K562 (cell line): ENCODE data around the gene MEA1. TPM values are rescaled to one million over a fixed set of nuclear protein-coding genes. Genes with fewer than 3 reads are reported as not detected.

Source experiments
- ELF4 ChIP-seq: fragments of 450-650 bp; formaldehyde crosslinking; IDR thresholded peaks from 2 replicates; pipeline ENCODE4 v1.4.0; 2022; ENCODE audit warnings: missing genetic modification characterization
- HDAC6 ChIP-seq: IDR thresholded peaks from 2 replicates; pipeline ENCODE4 v1.6.1; 2012; ENCODE audit warnings: low read depth, mild to moderate bottlenecking, control low read depth, inconsistent platforms, low read length, moderate library complexity
- HDGF ChIP-seq: fragments of 450-650 bp; IDR thresholded peaks from 2 replicates; pipeline ENCODE4 v1.6.1; 2016
- KLF1 ChIP-seq: fragments of 450-650 bp; IDR thresholded peaks from 2 replicates; pipeline ENCODE4 v1.6.1; 2016; ENCODE audit warnings: missing genetic modification characterization, missing compliant biosample characterization
- MBD2 ChIP-seq: sonication (generic); IDR thresholded peaks from 2 replicates; pipeline ENCODE4 v1.6.1; 2016; ENCODE audit warnings: low read depth, borderline replicate concordance
- MGA ChIP-seq: fragments of 450-650 bp; IDR thresholded peaks from 2 replicates; pipeline ENCODE4 v1.6.1; 2016; ENCODE audit warnings: mild to moderate bottlenecking, moderate library complexity
- TAL1 ChIP-seq: fragments of 450-650 bp; IDR thresholded peaks from 2 replicates; pipeline ENCODE4 v1.6.1; 2016; ENCODE audit warnings: mild to moderate bottlenecking
- ZBTB33 ChIP-seq: sonication (generic); formaldehyde crosslinking; IDR thresholded peaks from 2 replicates; pipeline ENCODE4 v1.8.1; 2023; ENCODE audit warnings: mild to moderate bottlenecking, missing genetic modification reagents
- ZNF217 ChIP-seq: sonication (generic); formaldehyde crosslinking; IDR thresholded peaks from 2 replicates; pipeline ENCODE4 v1.8.0; 2022; ENCODE audit warnings: mild to moderate bottlenecking, missing genetic modification reagents
- polyA plus RNA-seq, 8 experiments: library from polyadenylated mRNA; depleted of rRNA in 4 of 8; stranded (reverse) in 5 of 8; unstranded in 3 of 8; fragments of >200 nt; fragmentation: Nextera tagmentation in 2 of 8; fragmentation: Illumina TruSeq in 1 of 8; extraction: Ambion mirVana in 2 of 8; extraction: Trizol in 1 of 8; gene quantifications; 2 replicates each; pipeline versions ENCODE4 v1.2.1 to v1.2.3, GENCODE V29; 2011 to 2014; ENCODE audit warnings: inconsistent platforms in 1 of 8, missing spikeins in 1 of 8
- total RNA-seq, 7 experiments: library from RNA; depleted of rRNA in 6 of 7; stranded (reverse); fragments of >200 nt in 6 of 7; fragmentation: Illumina TruSeq in 2 of 7; extraction: Trizol in 2 of 7; gene quantifications; 2 replicates each; pipeline versions ENCODE4 v1.2.1 to v1.2.3, GENCODE V29; 2011 to 2021; ENCODE audit warnings: low replicate concordance in 1 of 7
- TF ChIP-seq, protein P1 (sequence below): fragments of 450-650 bp; IDR thresholded peaks from 2 replicates; pipeline ENCODE4 v1.6.1; 2018; ENCODE audit warnings: mild to moderate bottlenecking, low read depth; ENCODE audit not compliant: partially characterized antibody

The MEA1 gene
- total and polyA plus RNA-seq, 9 of the 15 experiments (the other 6 are each of a cell fraction or from before 2014, with no cell fraction given): 86.8 to 210 (median 152) TPM

GRCh38 chr6:43052842-43053544 lies 39.2 kb upstream of the MEA1 start (continued):
- TF ChIP-seq ZBTB33 (CRISPR knock-in tag) (no peak; the same call in 1 of the 2 replicates), HDGF (peak; percentile 95), ZNF217 (CRISPR knock-in tag) (no peak), HDAC6 (no peak), KLF1 (no peak), MBD2 (no peak), MGA (0 out of 2 replicates have a peak, but pooled peaks have one; percentile 6), TAL1 (peak; percentile 3; the same call in 1 of the 2 replicates), ELF4 (no peak)
- TF ChIP-seq, protein P1, sequence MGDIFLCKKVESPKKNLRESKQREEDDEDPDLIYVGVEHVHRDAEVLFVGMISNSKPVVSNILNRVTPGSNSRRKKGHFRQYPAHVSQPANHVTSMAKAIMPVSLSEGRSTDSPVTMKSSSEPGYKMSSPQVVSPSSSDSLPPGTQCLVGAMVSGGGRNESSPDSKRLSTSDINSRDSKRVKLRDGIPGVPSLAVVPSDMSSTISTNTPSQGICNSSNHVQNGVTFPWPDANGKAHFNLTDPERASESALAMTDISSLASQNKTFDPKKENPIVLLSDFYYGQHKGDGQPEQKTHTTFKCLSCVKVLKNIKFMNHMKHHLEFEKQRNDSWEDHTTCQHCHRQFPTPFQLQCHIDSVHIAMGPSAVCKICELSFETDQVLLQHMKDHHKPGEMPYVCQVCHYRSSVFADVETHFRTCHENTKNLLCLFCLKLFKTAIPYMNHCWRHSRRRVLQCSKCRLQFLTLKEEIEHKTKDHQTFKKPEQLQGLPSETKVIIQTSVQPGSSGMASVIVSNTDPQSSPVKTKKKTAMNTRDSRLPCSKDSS: no peak
